HEK293 (cell line): Measurements from ENCODE around the gene GMDS.

Source experiments
- CTCF ChIA-PET: fragments of 350-600 bp; formaldehyde crosslinking; extraction: SDS; loops from one replicate; lab custom pipeline; 2021; ENCODE audit warnings: antibody characterized with exemption; lab: Yijun Ruan, JAX
- POLR2A ChIA-PET: fragments of 300-600 bp; formaldehyde crosslinking; extraction: SDS; loops from one replicate; lab custom pipeline; 2020; ENCODE audit warnings: antibody characterized with exemption, inconsistent platforms; lab: Yijun Ruan, JAX
- H3K27ac ChIP-seq: fragments of 200-500 bp; sonication (Bioruptor generic); 2 replicates; pipeline ENCODE4 v1.5.1; 2014; ENCODE audit warnings: low read depth, low read length, control low read depth, inconsistent platforms; ENCODE audit errors: extremely low read depth
- H3K36me3 ChIP-seq, 2 experiments: fragments of 200-500 bp in 1 of 2; sonication (Bioruptor generic) in 1 of 2; 1 replicate in 1 of 2; 2 replicates in 1 of 2; pipeline ENCODE4 v1.5.1; 2014 to 2017; ENCODE audit warnings: inconsistent platforms in 2 of 2, low read length in 2 of 2; ENCODE audit not compliant: control insufficient read depth in 2 of 2, insufficient read depth in 1 of 2
- H3K4me1 ChIP-seq: fragments of 200-500 bp; sonication (Bioruptor generic); 2 replicates; pipeline ENCODE4 v1.5.1; 2014; ENCODE audit warnings: mild to moderate bottlenecking, low read length, inconsistent platforms; ENCODE audit not compliant: control insufficient read depth, insufficient read depth
- H3K4me3 ChIP-seq: 2 replicates; pipeline ENCODE4 v1.5.1; 2011; ENCODE audit warnings: low read depth, mild to moderate bottlenecking, control low read depth, low read length, moderate library complexity
- H3K9me3 ChIP-seq: fragments of 200-500 bp; sonication (Bioruptor generic); 2 replicates; pipeline ENCODE4 v1.5.1; 2014; ENCODE audit warnings: low read depth, low read length, inconsistent platforms; ENCODE audit not compliant: control insufficient read depth, insufficient read depth
- ATF2 ChIP-seq: fragments of 450-650 bp; formaldehyde crosslinking; IDR thresholded peaks from 2 replicates; pipeline ENCODE4 v1.5.1; 2016; ENCODE audit warnings: missing biosample characterization, missing genetic modification characterization, low read depth
- BCL11B ChIP-seq: fragments of 450-650 bp; formaldehyde crosslinking; IDR thresholded peaks from 2 replicates; pipeline ENCODE4 v1.5.1; 2016; ENCODE audit warnings: low read depth, missing biosample characterization, missing genetic modification characterization
- ELK4 ChIP-seq: IDR thresholded peaks from 2 replicates; pipeline ENCODE4 v1.6.1; 2011; ENCODE audit warnings: mild to moderate bottlenecking, low read depth, low read length, borderline replicate concordance
- FEZF1 ChIP-seq: fragments of 450-650 bp; formaldehyde crosslinking; IDR thresholded peaks from 2 replicates; pipeline ENCODE4 v1.5.1; 2016; ENCODE audit warnings: missing biosample characterization, missing genetic modification characterization
- GLI2 ChIP-seq: fragments of 450-650 bp; formaldehyde crosslinking; IDR thresholded peaks from 2 replicates; pipeline ENCODE4; 2017; ENCODE audit warnings: missing biosample characterization, missing genetic modification characterization, low read depth, borderline replicate concordance
- GLIS1 ChIP-seq: fragments of 450-650 bp; formaldehyde crosslinking; IDR thresholded peaks from 2 replicates; pipeline ENCODE4 v1.5.1; 2016; ENCODE audit warnings: missing biosample characterization, missing genetic modification characterization
- PRDM1 ChIP-seq: fragments of 450-650 bp; formaldehyde crosslinking; IDR thresholded peaks from 2 replicates; pipeline ENCODE4; 2016; ENCODE audit warnings: missing biosample characterization, missing genetic modification characterization
- PRDM2 ChIP-seq: fragments of 450-650 bp; formaldehyde crosslinking; IDR thresholded peaks from 2 replicates; pipeline ENCODE4 v1.5.1; 2016; ENCODE audit warnings: missing biosample characterization, missing genetic modification characterization, borderline replicate concordance
- SCRT2 ChIP-seq: fragments of 450-650 bp; formaldehyde crosslinking; IDR thresholded peaks from 2 replicates; pipeline ENCODE4 v1.5.1; 2016; ENCODE audit warnings: missing biosample characterization, missing genetic modification characterization
- SP3 ChIP-seq: fragments of 450-650 bp; formaldehyde crosslinking; IDR thresholded peaks from 2 replicates; pipeline ENCODE4 v1.5.1; 2016; ENCODE audit warnings: missing biosample characterization, missing genetic modification characterization
- ZBTB1 ChIP-seq: fragments of 450-650 bp; formaldehyde crosslinking; IDR thresholded peaks from 2 replicates; pipeline ENCODE4 v1.5.1; 2016; ENCODE audit warnings: missing biosample characterization, missing genetic modification characterization
- ZBTB11 ChIP-seq: fragments of 450-650 bp; formaldehyde crosslinking; conservative IDR thresholded peaks from 2 replicates; pipeline ENCODE4 v1.5.1; 2016; ENCODE audit warnings: low read depth, missing biosample characterization, missing genetic modification characterization
- ZNF221 ChIP-seq: fragments of 450-650 bp; formaldehyde crosslinking; IDR thresholded peaks from 2 replicates; pipeline ENCODE4 v1.5.1; 2017; ENCODE audit warnings: missing biosample characterization, missing genetic modification characterization, borderline replicate concordance
- ZNF449 ChIP-seq: fragments of 450-650 bp; formaldehyde crosslinking; IDR thresholded peaks from 2 replicates; pipeline ENCODE4 v1.5.1; 2017; ENCODE audit warnings: missing biosample characterization, mild to moderate bottlenecking, missing genetic modification characterization, moderate library complexity
- ZNF473 ChIP-seq: fragments of 450-650 bp; formaldehyde crosslinking; IDR thresholded peaks from 2 replicates; pipeline ENCODE4 v1.5.1; 2017; ENCODE audit warnings: missing biosample characterization, missing genetic modification characterization
- ZNF48 ChIP-seq: fragments of 450-650 bp; formaldehyde crosslinking; IDR thresholded peaks from 2 replicates; pipeline ENCODE4 v1.5.1; 2016; ENCODE audit warnings: missing biosample characterization, missing genetic modification characterization
- ZNF488 ChIP-seq: fragments of 450-650 bp; formaldehyde crosslinking; IDR thresholded peaks from 2 replicates; pipeline ENCODE4 v1.5.1; 2016; ENCODE audit warnings: missing biosample characterization, missing genetic modification characterization
- ZNF560 ChIP-seq: fragments of 450-650 bp; formaldehyde crosslinking; IDR thresholded peaks from 2 replicates; pipeline ENCODE4 v1.5.1; 2017; ENCODE audit warnings: missing biosample characterization, missing genetic modification characterization, borderline replicate concordance
- ZNF585B ChIP-seq: fragments of 450-650 bp; formaldehyde crosslinking; IDR thresholded peaks from 2 replicates; pipeline ENCODE4 v1.5.1; 2016; ENCODE audit warnings: missing biosample characterization, missing genetic modification characterization
- ZNF623 ChIP-seq: fragments of 450-650 bp; formaldehyde crosslinking; IDR thresholded peaks from 2 replicates; pipeline ENCODE4 v1.5.1; 2016; ENCODE audit warnings: missing biosample characterization, missing genetic modification characterization
- ZNF747 ChIP-seq: fragments of 450-650 bp; formaldehyde crosslinking; IDR thresholded peaks from 2 replicates; pipeline ENCODE4 v1.5.1; 2016; ENCODE audit warnings: missing biosample characterization, missing genetic modification characterization
- ZNF776 ChIP-seq: fragments of 450-650 bp; formaldehyde crosslinking; IDR thresholded peaks from 2 replicates; pipeline ENCODE4 v1.5.0; 2017; ENCODE audit warnings: missing biosample characterization, missing genetic modification characterization, borderline replicate concordance
- ZNF777 ChIP-seq: fragments of 450-650 bp; formaldehyde crosslinking; IDR thresholded peaks from 2 replicates; pipeline ENCODE4 v1.5.1; 2017; ENCODE audit warnings: missing biosample characterization, missing genetic modification characterization, borderline replicate concordance
- ZSCAN23 ChIP-seq: fragments of 450-650 bp; formaldehyde crosslinking; IDR thresholded peaks from 2 replicates; pipeline ENCODE4 v1.5.1; 2016; ENCODE audit warnings: missing biosample characterization, missing genetic modification characterization

GMDS gene

GRCh38 chr6:2072453-2072852 lies 173.0 kb downstream of the GMDS start:
- H3K27ac ChIP-seq: no peak overlapping the region
- POLR2A ChIA-PET: no interaction called here
- CTCF ChIA-PET: no interaction called here
- H3K36me3 ChIP-seq: no peaks in the 10 kb centered on the region
- H3K9me3 ChIP-seq: no peaks in the 10 kb centered on the region
- peaks cover 4% of the 10 kb centered on the region; the same call in 1 of the 2 replicates for H3K4me1 ChIP-seq
- no peak overlapping the region for H3K4me3 ChIP-seq
- no peak for TF ChIP-seq BCL11B (tag by site-specific recombination)
- no peak for TF ChIP-seq ZNF623 (tag by site-specific recombination)
- no peak for TF ChIP-seq ELK4
- TF ChIP-seq ZBTB1: no peak
- no peak for TF ChIP-seq GLIS1 (tag by site-specific recombination)
- no peak for TF ChIP-seq ZNF560 (tag by site-specific recombination)
- no peak for TF ChIP-seq ZNF48
- TF ChIP-seq ZBTB11: no peak
- no peak for TF ChIP-seq ZNF747 (tag by site-specific recombination)
- no peak for TF ChIP-seq SP3 (tag by site-specific recombination)
- 0 out of 2 replicates have a peak, but pooled peaks have one; percentile 16 for TF ChIP-seq SCRT2 (tag by site-specific recombination)
- no peak for TF ChIP-seq ZNF776 (tag by site-specific recombination)
- TF ChIP-seq ZNF473 (tag by site-specific recombination): no peak
- TF ChIP-seq ZSCAN23 (tag by site-specific recombination): no peak
- peak; percentile 32; the same call in 1 of the 2 replicates for TF ChIP-seq FEZF1 (tag by site-specific recombination)
- TF ChIP-seq PRDM2 (tag by site-specific recombination): no peak
- TF ChIP-seq GLI2 (tag by site-specific recombination): no peak
- TF ChIP-seq ATF2: peak; percentile 25; the same call in 1 of the 2 replicates
- no peak for TF ChIP-seq PRDM1 (tag by site-specific recombination)
- TF ChIP-seq ZNF449 (tag by site-specific recombination): no peak
- no peak for TF ChIP-seq ZNF585B (tag by site-specific recombination)
- no peak for TF ChIP-seq ZNF221 (tag by site-specific recombination)
- TF ChIP-seq ZNF488 (tag by site-specific recombination): no peak
- TF ChIP-seq ZNF777 (tag by site-specific recombination): no peak
